ENCODE measurements around the gene PRRX2.
"Not testable (repeated sequence)": the region's sequence is repeated elsewhere in the genome, so short reads cannot be mapped to it uniquely, and the experiment has no call there.

The PRRX2 gene

DNA sequence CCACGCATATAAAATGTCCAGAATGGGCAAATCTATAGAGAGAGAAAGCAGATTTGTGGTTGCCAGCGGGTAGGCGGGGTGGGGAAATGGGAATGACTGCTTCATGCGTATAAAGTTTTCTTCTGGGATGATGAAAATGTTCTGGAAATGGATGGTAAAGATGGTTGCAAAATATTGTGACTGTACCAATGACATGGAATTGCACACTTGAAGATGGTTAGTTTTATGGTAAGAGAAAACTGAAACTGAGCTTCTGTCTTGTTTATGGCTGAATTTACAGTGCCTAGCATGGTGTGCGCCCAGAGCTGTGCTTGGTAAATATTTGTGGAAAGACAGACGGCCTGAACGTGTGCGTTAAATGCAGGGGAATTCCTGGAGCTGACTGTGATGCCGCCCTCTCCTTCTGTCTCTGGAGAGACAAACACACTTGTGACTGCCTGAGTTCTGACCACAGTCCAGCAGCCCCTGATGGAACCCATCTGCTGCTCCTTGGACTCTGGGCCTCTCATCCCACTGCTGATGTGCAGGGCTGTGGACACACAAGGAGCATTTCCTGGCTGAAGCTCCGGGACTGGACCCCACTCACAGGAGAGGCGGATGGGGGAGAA, 96.0 kb downstream of the PRRX2 start:
- DNase-seq (ENCODE audit: extremely low read depth, low read depth) = no peak
- H3K4me3 ChIP-seq (replicated peaks; ENCODE audit: low read depth, low read length) = no peak overlapping the region
- TF ChIP-seq, protein P1, sequence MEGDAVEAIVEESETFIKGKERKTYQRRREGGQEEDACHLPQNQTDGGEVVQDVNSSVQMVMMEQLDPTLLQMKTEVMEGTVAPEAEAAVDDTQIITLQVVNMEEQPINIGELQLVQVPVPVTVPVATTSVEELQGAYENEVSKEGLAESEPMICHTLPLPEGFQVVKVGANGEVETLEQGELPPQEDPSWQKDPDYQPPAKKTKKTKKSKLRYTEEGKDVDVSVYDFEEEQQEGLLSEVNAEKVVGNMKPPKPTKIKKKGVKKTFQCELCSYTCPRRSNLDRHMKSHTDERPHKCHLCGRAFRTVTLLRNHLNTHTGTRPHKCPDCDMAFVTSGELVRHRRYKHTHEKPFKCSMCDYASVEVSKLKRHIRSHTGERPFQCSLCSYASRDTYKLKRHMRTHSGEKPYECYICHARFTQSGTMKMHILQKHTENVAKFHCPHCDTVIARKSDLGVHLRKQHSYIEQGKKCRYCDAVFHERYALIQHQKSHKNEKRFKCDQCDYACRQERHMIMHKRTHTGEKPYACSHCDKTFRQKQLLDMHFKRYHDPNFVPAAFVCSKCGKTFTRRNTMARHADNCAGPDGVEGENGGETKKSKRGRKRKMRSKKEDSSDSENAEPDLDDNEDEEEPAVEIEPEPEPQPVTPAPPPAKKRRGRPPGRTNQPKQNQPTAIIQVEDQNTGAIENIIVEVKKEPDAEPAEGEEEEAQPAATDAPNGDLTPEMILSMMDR (IDR thresholded peaks at IDR 0.05; ENCODE audit: low read depth, low read length, missing control alignments) = no peak

DNA sequence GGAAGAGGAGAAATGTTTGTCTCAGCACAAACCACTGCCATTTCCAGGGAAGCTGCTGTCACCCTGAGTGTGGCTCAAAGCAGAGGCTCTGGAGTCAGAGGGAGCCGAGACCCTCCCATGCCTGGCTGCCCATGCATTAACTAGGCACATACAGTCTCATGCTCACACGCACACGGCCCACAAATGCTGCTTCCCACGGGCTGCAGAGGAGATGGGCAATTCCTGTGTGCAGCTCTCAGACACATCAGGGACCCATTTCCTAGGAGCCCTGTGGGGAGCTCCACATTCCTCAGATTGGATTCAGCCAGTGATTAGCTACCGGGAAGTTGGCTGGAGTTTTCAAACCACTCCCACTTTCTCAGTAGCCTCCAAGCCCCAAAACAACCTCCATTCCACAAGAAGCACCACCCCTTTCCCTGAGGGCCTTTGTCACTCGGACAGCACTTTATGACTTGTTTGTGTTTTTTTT, 96.5 kb downstream of the PRRX2 start:
- DNase-seq (ENCODE audit: extremely low read depth, low read depth) = peak; percentile 71
- TF ChIP-seq, protein P1 (IDR thresholded peaks at IDR 0.05; ENCODE audit: low read depth, low read length, missing control alignments) = no peak
- no peak overlapping the region for H3K4me3 ChIP-seq (replicated peaks; ENCODE audit: low read depth, low read length)

DNA sequence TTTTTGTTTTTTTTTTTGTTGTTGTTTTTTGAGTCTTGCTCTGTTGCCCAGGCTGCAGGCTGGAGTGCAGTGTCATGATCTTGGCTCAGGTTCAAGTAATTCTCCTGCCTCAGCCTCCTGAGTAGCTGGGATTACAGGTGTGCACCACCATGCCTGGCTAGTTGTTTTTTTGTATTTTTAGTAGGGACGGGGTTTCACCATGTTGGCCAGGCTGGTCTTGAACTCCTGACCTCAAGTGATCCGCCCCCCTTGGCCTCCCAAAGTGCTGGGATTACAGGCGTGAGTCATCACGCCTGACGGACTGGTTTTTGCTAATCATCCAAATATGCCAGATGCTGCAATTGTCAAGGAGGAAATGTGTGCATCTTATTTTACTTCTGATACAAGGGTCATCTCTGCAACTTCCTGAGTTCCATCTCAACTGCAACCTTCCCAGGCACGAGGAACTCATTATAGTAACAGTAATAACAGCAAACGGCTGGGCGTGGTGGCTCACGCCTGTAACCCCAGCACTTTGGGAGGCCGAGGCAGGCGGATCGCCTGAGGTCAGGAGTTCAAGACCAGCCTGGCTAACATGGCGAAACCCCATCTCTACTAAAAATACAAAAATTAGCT, 97.0 kb downstream of the PRRX2 start:
- H3K4me3 ChIP-seq (replicated peaks; ENCODE audit: low read depth, low read length) = not testable (repeated sequence)
- peak; percentile 91 for DNase-seq (ENCODE audit: extremely low read depth, low read depth)

DNA sequence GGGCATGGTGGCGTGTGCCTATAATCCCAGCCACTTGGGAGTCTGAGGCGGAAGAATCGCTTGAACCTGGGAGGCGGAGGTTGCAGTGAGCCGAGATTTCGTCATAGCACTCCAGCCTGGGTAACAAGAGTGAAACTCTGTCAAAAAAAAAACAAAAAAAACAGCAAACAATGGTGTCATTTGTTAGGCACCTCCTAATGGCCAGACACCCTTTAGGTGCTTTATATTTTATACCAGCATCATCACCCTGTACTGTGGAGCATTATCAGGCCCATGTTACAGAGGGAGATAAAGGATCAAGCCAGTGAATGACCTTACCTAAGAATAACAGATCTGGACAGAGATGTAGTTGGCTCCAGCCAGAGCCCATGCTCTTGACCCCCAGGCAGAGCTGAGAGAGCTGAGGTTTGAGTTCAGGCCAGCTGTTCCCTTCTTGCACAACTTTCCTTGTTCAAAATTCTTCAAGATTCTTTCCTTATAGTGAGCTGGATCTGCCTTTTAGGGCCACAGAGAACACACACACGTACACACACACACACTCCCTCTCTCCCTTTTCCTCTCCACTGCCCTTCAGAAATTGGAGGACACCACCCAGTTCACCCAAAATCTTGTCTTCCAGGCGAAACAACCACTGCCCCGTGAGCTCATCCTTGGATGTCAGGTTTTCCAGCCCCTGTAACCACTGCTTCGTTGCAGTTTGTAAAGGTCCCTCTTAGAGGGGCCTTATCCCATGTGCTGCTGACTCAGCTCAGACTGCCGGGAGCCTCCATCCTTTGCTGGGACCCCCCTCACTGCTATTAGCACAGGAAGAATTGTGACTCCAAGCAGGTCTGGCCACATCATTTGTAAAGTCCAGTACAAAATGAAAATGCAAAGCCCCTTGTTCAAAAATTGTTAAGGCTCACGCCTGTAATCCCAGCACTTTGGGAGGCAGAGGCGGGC, 97.8 kb downstream of the PRRX2 start:
- TF ChIP-seq, protein P1 (IDR thresholded peaks at IDR 0.05; ENCODE audit: low read depth, low read length, missing control alignments) = no peak
- DNase-seq (ENCODE audit: extremely low read depth, low read depth) = no peak
- H3K4me3 ChIP-seq (replicated peaks; ENCODE audit: low read depth, low read length) = no peak overlapping the region

DNA sequence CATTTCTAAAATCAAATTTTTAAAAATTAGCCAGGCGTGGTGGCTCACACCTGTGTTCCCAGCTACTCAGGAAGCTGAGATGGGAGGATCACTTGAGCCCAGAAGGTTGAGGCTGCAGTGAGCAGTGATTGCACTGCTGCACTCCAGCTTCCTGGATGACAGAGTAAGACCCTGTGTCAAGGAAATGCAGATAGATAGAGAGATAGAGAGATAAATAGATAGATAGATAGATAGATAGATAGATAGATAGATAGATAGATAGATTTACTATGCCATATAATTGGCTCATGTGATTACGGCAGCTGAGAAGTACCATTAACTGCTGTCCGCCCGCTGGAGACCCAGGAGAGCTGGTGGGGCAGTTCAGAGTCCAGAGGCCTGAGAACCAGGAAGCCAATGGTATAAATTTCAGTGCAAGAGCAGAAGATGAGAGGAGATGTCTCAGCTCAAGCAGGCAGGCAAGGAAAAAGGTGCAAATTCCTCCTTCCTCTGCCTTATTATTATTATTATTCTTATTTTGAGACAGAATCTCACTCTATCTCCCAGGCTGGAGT, 100.4 kb downstream of the PRRX2 start:
- TF ChIP-seq, protein P1 (IDR thresholded peaks at IDR 0.05; ENCODE audit: low read depth, low read length, missing control alignments) = no peak
- DNase-seq (ENCODE audit: extremely low read depth, low read depth) = no peak
- H3K4me3 ChIP-seq (replicated peaks; ENCODE audit: low read depth, low read length) = no peak overlapping the region

DNA sequence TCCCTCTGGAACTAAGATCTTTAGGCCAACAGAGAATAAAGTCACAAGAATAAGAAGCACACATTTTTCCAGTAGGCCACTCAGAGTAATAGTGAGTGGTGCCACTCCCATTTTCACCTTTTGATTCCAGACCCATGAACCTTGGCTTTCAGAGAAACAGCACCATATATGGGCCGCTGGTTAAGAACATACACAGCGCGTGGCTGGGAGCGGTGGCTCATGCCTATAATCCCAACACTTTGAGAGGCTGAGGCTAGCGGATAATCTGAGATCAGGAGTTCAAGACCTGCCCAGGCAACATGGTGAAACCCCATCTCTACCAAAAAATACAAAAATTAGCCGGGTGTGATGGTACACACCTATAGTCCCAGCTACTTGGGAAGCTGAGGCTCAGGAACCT, 103.0 kb downstream of the PRRX2 start:
- H3K4me3 ChIP-seq (replicated peaks; ENCODE audit: low read depth, low read length) = no peak overlapping the region
- TF ChIP-seq, protein P1 (IDR thresholded peaks at IDR 0.05; ENCODE audit: low read depth, low read length, missing control alignments) = no peak
- no peak for DNase-seq (ENCODE audit: extremely low read depth, low read depth)

DNA sequence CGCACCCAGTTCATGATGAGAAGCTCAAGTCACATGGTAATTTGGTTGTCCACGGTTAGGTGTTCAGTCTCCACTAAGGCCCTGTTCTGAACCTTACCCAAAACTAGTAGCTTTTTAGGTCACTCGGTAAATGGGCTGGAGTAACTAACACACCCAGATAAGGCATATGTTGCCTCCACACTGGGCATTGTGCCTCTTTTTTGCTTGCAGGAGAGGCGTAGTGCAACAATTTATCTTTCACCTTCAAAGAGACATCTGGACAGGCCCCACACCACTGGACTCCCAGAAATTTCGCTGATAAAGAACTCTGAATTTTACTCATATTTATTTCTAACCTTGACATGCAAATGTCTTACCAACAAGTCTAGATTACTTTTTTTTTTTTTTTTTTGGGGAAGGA, 104.2 kb downstream of the PRRX2 start:
- H3K4me3 ChIP-seq (replicated peaks; ENCODE audit: low read depth, low read length) = no peak overlapping the region
- DNase-seq (ENCODE audit: extremely low read depth, low read depth) = no peak
- TF ChIP-seq, protein P1 (IDR thresholded peaks at IDR 0.05; ENCODE audit: low read depth, low read length, missing control alignments) = no peak
